GM11168 (cell line): ENCODE results near the gene DSEL.

ENCODE experiments used
- in situ Hi-C: fragments of 300-500 bp; cut with MboI; formaldehyde crosslinking; loops from one replicate; pipeline ENCODE4 v1.12.0; 2022; ENCODE audit warnings: low sequenced_read_pairs; ENCODE audit not compliant: unreplicated experiment

DSEL gene

GRCh38 chr18:67504739-67505138, 11.8 kb downstream of the DSEL start:
- in situ Hi-C loops, result no loop called here

DNA sequence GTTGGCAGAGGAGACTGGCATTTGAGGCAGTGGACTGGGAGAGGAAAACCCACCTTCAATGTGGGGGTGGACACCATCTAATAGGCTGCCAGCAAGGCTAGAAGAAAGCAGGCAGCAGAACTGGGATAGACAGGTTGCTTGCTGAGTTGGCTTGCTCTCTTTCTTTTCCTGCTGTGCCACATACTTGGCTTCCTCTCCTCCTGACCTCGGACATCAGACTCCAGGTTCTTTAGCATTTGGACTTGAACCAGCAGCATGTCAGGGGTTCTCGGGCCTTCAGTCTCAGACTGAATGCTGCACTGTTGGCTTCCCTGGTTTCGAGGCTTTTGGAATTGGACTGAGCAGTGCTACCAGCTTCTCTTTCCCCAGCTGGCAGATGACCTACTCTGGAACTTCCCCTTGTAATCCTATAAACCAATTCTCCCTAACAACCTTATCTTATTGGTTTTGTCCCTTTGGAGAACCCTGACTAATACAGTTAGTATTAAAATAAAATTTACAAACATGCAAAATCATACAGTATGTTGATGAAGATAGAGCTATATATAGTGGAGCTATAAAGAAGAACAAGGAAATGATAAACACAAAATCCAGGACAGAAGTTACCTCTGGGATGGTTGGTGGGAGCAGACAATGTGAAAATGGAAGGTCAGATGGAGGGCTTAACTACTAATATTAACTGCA, 15.9 kb downstream of the DSEL start:
- in situ Hi-C loops, result no loop called here

GRCh38 chr18:67496469-67496868, 20.1 kb downstream of the DSEL start:
- in situ Hi-C loops, result no loop called here

GRCh38 chr18:67486534-67486933, 30.0 kb downstream of the DSEL start:
- in situ Hi-C loops, result no loop called here

- in situ Hi-C loops, result no loop called here
Measured at GRCh38 chr18:67485655-67486054, 30.9 kb downstream of the DSEL start.

DNA sequence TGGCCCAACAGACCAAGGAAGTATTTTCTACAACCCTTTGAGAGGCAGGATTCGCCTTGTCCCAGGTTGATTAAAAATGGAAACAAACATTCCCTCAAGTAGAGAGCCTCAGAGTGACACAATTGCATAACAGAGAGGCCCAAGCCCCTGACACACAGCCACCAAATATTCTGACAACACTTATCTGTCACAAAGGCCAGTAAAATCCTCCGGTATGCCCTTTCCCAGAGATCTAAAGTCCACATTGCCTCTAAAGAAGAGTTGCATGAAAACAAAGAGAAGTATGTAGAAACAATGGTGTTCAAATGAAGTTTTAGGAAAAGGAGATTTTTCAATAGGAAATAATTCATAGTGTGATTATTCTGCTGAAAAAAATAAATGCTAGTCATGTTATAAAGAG, 32.1 kb downstream of the DSEL start:
- in situ Hi-C loops, result no loop called here

DNA sequence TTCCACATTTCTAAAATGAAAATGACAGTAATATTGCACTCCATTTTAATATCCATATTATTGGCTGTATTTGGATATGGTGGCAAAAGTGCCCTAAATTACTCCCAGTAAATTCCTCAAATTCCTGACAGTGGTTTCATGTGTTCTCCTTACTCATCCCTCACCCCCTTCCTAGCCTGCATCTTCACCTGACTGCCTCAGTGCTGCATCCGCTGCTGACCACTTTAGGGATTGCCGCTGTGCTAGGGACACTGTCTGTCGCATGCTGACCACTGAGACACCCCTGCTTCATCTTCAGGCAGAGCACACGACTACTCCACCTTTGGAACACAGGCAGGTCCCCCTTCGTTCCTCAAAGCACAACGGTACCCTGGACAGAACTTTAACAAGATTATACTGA, 32.6 kb downstream of the DSEL start:
- in situ Hi-C loops, result no loop called here

- in situ Hi-C loops, result no loop called here
Measured at GRCh38 chr18:67483237-67483636, 33.3 kb downstream of the DSEL start.

DNA sequence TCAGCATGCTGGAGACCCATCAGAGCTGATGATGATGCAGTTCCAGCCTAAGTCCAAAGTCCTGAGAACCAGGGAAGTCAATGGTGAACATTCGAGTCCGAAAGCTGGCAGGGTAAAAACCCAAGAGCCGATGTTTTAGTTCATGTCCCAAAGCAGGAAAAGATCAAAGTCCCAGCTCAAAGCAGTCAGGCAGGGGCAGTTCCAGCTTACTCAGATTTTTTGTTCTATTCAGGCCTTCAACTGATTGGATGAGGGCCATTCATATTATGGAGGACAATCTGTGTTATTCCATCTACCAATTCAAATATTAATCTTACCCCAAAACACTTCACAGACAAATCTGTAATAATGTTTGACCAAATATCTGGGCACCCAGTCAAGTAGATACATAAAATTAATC, 38.3 kb downstream of the DSEL start:
- in situ Hi-C loops, result no loop called here

GRCh38 chr18:67477522-67477921, 39.0 kb downstream of the DSEL start:
- in situ Hi-C loops, result no loop called here

GRCh38 chr18:67476585-67476984, 39.9 kb downstream of the DSEL start:
- in situ Hi-C loops, result no loop called here

GRCh38 chr18:67475673-67476072, 40.8 kb downstream of the DSEL start:
- in situ Hi-C loops, result no loop called here

GRCh38 chr18:67468038-67468437, 48.5 kb downstream of the DSEL start:
- in situ Hi-C loops, result no loop called here

DNA sequence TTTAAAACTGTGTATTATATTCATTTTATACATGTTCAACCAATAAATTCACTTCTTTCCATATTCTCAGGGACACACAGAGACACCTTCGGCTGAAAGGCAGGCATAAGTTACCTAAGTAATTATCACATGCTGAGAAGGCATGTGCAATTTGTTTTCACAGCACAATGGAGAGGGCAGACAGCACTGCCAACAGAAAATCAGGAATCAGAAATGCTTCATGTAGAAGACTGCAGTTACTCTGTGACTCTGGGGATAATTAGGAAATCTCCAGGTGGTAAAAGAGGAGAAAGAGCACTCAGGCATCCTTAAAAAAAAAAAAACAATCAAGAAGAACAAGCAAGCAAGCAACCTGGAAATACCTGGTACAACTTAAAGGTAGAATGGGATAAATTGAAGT, 49.3 kb downstream of the DSEL start:
- in situ Hi-C loops, result no loop called here

GRCh38 chr18:67464499-67464898, 52.0 kb downstream of the DSEL start:
- in situ Hi-C loops, result no loop called here

DNA sequence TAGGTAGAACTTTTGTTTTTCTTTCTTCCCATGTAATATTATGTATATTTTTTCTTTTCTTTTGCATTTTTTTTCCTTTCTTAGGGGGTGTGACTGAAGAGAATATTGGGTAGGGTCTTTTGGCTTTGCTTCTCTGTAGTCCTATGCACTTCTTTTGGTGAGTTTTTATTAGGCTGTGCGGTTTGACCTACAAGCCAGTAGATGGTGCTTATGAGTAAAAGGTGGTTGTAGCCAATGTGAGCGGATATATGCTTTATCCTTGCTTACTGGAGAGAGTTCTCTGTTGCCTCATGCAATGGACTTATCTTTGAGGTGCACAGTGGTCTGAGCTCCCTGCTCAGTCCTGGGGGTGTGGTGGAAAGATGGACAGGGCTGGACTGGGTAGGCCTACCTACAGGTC, 52.7 kb downstream of the DSEL start:
- in situ Hi-C loops, result no loop called here

DNA sequence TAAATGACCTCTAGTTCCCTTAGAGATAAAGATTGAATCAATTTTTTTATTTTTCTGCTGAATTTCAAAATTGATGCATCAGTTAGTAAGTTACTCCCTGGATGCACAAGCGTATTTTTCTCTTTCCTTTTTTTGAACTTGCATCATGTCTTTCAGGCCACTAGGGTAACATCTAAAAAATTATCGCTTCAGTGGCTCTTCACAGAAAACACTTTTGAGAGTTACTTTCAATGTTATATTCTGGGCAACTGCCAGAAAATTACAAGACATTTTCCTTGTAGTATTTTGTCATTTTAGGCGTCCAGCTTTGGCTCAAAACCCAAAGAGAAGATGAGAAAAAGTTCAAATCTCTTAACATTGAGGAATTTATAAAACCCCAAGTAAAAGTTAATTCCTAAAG, 59.8 kb downstream of the DSEL start:
- in situ Hi-C loops, result no loop called here
